Measurements from ENCODE around the gene KRT35.

DNA sequence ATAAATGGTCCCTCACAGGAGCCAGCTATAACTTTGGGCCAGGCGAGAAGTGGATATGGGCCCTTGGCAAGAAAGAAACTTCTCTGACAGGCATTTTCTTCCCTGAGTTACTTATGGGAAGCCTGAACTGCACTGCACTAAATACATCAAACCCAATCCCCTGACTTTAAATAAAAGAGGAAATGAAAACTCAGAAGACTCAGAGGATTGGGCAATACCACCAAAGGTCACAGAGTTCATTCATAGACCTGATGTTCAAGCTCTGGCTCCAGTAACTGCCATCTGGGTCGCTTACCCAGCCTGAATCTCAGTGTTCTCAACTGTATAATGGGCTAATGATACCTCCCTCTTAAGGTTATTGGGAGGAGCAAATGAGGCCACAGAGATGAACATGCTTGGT is 815 bp downstream of the KRT35 start:
- TF ChIP-seq, protein P1, sequence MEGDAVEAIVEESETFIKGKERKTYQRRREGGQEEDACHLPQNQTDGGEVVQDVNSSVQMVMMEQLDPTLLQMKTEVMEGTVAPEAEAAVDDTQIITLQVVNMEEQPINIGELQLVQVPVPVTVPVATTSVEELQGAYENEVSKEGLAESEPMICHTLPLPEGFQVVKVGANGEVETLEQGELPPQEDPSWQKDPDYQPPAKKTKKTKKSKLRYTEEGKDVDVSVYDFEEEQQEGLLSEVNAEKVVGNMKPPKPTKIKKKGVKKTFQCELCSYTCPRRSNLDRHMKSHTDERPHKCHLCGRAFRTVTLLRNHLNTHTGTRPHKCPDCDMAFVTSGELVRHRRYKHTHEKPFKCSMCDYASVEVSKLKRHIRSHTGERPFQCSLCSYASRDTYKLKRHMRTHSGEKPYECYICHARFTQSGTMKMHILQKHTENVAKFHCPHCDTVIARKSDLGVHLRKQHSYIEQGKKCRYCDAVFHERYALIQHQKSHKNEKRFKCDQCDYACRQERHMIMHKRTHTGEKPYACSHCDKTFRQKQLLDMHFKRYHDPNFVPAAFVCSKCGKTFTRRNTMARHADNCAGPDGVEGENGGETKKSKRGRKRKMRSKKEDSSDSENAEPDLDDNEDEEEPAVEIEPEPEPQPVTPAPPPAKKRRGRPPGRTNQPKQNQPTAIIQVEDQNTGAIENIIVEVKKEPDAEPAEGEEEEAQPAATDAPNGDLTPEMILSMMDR (IDR thresholded peaks at IDR 0.05 in 2 of 3, conservative IDR thresholded peaks at IDR 0.05 in 1 of 3; ENCODE audit: control insufficient read depth in 2 of 3, extremely low read depth in 1 of 3, insufficient read depth in 1 of 3, low read depth in 3 of 3, low read length in 3 of 3) = no peak
- TF ChIP-seq EZH2 (IDR thresholded peaks at IDR 0.05; ENCODE audit: borderline replicate concordance, control insufficient read depth, low read depth, low read length) (no peak), RAD21 (IDR thresholded peaks at IDR 0.05; ENCODE audit: insufficient read depth, low read depth, low read length) (no peak), REST (IDR thresholded peaks at IDR 0.05; ENCODE audit: low read depth, low read length) (no peak), ZSCAN29 (IDR thresholded peaks at IDR 0.05) (no peak), GABPA (IDR thresholded peaks at IDR 0.05; ENCODE audit: low read depth) (no peak)

Data from GM12878 (cell line).